BLaER1 (cell line): ENCODE data around the gene APRT.

ENCODE experiments used
- H3K27ac ChIP-seq: shearing (Covaris generic); formaldehyde crosslinking; 2 replicates; pipeline ENCODE4 v1.8.1; 2022
- H3K27me3 ChIP-seq: shearing (Covaris generic); formaldehyde crosslinking; 2 replicates; pipeline ENCODE4 v1.8.1; 2022
- H3K36me3 ChIP-seq: shearing (Covaris generic); formaldehyde crosslinking; 2 replicates; pipeline ENCODE4 v1.8.1; 2022
- H3K4me1 ChIP-seq: shearing (Covaris generic); formaldehyde crosslinking; 2 replicates; pipeline ENCODE4 v1.8.1; 2022
- H3K4me2 ChIP-seq: shearing (Covaris generic); formaldehyde crosslinking; 2 replicates; pipeline ENCODE4 v1.8.1; 2022
- H3K4me3 ChIP-seq: shearing (Covaris generic); formaldehyde crosslinking; 2 replicates; pipeline ENCODE4 v1.8.1; 2022
- H3K9ac ChIP-seq: shearing (Covaris generic); formaldehyde crosslinking; 2 replicates; pipeline ENCODE4 v1.8.1; 2022
- H3K9me3 ChIP-seq: shearing (Covaris generic); formaldehyde crosslinking; 2 replicates; pipeline ENCODE4 v1.8.1; 2022
- H4K20me1 ChIP-seq: shearing (Covaris generic); formaldehyde crosslinking; 2 replicates; pipeline ENCODE4 v1.8.1; 2022
- Cebpa-rat ChIP-seq: shearing (Covaris generic); IDR thresholded peaks from 2 replicates; pipeline ENCODE4 v1.8.1; 2022

The APRT gene

GRCh38 chr16:88762258-88762870, 49.4 kb downstream of the APRT start:
- Histone ChIP-seq H4K20me1 (peaks cover 100% of the 10 kb centered on the region), H3K4me1 (peaks cover 97% of the 10 kb centered on the region), H3K9ac (no peak overlapping the region), H3K4me2 (0 out of 2 replicates have a peak overlapping the region, but pooled peaks have one; percentile 7), H3K36me3 (peaks cover 59% of the 10 kb centered on the region), H3K27ac (no peak overlapping the region; the same call in 1 of the 2 replicates), H3K4me3 (no peak overlapping the region), H3K9me3 (peaks cover 8% of the 10 kb centered on the region; the same call in 1 of the 2 replicates), H3K27me3 (no peaks in the 10 kb centered on the region)
- TF ChIP-seq Cebpa-rat: no peak

- no peak for TF ChIP-seq Cebpa-rat
- no peak overlapping the region for H3K9ac ChIP-seq
- no peaks in the 10 kb centered on the region for H3K27me3 ChIP-seq
- peaks cover 59% of the 10 kb centered on the region for H3K36me3 ChIP-seq
- H3K27ac ChIP-seq: no peak overlapping the region
- H3K9me3 ChIP-seq: peaks cover 8% of the 10 kb centered on the region; the same call in 1 of the 2 replicates
- H3K4me1 ChIP-seq: peaks cover 97% of the 10 kb centered on the region
- peaks cover 100% of the 10 kb centered on the region for H4K20me1 ChIP-seq
- H3K4me3 ChIP-seq: no peak overlapping the region
- no peak overlapping the region for H3K4me2 ChIP-seq
These were observed 49.9 kb downstream of the APRT start for GRCh38 chr16:88761830-88762229.

GRCh38 chr16:88761143-88761534, 50.6 kb downstream of the APRT start:
- Histone ChIP-seq H3K27ac (no peak overlapping the region), H3K4me1 (peaks cover 97% of the 10 kb centered on the region), H3K4me2 (peak overlapping the region; percentile 72; the same call in 1 of the 2 replicates), H3K9ac (no peak overlapping the region), H4K20me1 (peaks cover 100% of the 10 kb centered on the region), H3K36me3 (peaks cover 57% of the 10 kb centered on the region), H3K27me3 (no peaks in the 10 kb centered on the region), H3K9me3 (peaks cover 8% of the 10 kb centered on the region; the same call in 1 of the 2 replicates), H3K4me3 (no peak overlapping the region)
- TF ChIP-seq Cebpa-rat: no peak

GRCh38 chr16:88760424-88761142, 51.1 kb downstream of the APRT start:
- no peak for TF ChIP-seq Cebpa-rat
- H3K27ac ChIP-seq: 0 out of 2 replicates have a peak overlapping the region, but pooled peaks have one; percentile 44
- peaks cover 59% of the 10 kb centered on the region for H3K36me3 ChIP-seq
- peak overlapping the region; percentile 72 for H3K4me2 ChIP-seq
- H3K27me3 ChIP-seq: no peaks in the 10 kb centered on the region
- peak overlapping the region; percentile 57; the same call in 1 of the 2 replicates for H3K9ac ChIP-seq
- H4K20me1 ChIP-seq: peaks cover 100% of the 10 kb centered on the region
- no peak overlapping the region for H3K4me3 ChIP-seq
- peaks cover 8% of the 10 kb centered on the region; the same call in 1 of the 2 replicates for H3K9me3 ChIP-seq
- H3K4me1 ChIP-seq: peaks cover 97% of the 10 kb centered on the region

- Histone ChIP-seq H3K4me1 (peaks cover 94% of the 10 kb centered on the region), H3K4me2 (peak overlapping the region; percentile 72), H3K27ac (peak overlapping the region; percentile 44; the same call in 1 of the 2 replicates), H3K9me3 (peaks cover 8% of the 10 kb centered on the region; the same call in 1 of the 2 replicates), H3K9ac (peak overlapping the region; percentile 57; the same call in 1 of the 2 replicates), H3K27me3 (no peaks in the 10 kb centered on the region), H3K4me3 (no peak overlapping the region), H3K36me3 (peaks cover 58% of the 10 kb centered on the region), H4K20me1 (peaks cover 100% of the 10 kb centered on the region)
- no peak for TF ChIP-seq Cebpa-rat
These were observed 51.8 kb downstream of the APRT start for GRCh38 chr16:88759976-88760350.
